B cell (primary cell): ENCODE measurements around the gene ACSS1.

Experiments
- EZH2 ChIP-seq: IDR thresholded peaks from 2 replicates; pipeline ENCODE4 v1.6.1; 2012; ENCODE audit warnings: borderline replicate concordance, low read depth, mild to moderate bottlenecking, moderate library complexity, low read length; ENCODE audit not compliant: insufficient read depth, poor library complexity, severe bottlenecking
- TF ChIP-seq, protein P1 (sequence below): fragments of 200-600 bp; IDR thresholded peaks from one replicate; pipeline ENCODE4 v1.8.0; 2022; ENCODE audit warnings: antibody characterized with exemption, mild to moderate bottlenecking

- TF ChIP-seq, protein P1, sequence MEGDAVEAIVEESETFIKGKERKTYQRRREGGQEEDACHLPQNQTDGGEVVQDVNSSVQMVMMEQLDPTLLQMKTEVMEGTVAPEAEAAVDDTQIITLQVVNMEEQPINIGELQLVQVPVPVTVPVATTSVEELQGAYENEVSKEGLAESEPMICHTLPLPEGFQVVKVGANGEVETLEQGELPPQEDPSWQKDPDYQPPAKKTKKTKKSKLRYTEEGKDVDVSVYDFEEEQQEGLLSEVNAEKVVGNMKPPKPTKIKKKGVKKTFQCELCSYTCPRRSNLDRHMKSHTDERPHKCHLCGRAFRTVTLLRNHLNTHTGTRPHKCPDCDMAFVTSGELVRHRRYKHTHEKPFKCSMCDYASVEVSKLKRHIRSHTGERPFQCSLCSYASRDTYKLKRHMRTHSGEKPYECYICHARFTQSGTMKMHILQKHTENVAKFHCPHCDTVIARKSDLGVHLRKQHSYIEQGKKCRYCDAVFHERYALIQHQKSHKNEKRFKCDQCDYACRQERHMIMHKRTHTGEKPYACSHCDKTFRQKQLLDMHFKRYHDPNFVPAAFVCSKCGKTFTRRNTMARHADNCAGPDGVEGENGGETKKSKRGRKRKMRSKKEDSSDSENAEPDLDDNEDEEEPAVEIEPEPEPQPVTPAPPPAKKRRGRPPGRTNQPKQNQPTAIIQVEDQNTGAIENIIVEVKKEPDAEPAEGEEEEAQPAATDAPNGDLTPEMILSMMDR = no peak
- TF ChIP-seq EZH2 = no peak
These were observed 19.3 kb downstream of the ACSS1 start for GRCh38 chr20:25038591-25039015.
